Measurements from ENCODE around the gene DNER.

DNA sequence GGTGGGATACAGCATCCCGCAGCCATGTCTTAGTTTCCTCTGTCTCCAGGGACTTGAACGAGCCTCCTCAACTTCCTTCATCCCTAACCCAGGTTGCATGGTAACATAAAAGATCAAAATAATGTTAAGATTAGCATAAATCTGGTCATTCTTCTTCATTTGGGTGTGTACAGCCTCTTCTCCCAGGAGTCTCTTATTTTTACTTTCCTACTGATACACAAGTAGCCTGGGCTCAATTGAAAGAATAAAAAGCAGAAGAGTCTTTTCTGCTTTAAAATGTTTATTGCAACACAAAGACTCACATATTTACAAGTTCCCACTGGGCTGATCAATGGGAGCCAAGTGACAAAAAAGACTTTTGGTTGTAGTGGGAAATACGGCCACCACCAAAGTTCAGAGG is 305.4 kb downstream of the DNER start:
- TF ChIP-seq CTCF (IDR thresholded peaks at IDR 0.05) = no peak
- no peak for TF ChIP-seq POLR2A (IDR thresholded peaks at IDR 0.05)
